Measurements from ENCODE around the gene RNASEH1.

RNASEH1 gene

GRCh38 chr2:3558205-3559014 lies at the start of gene RNASEH1:
Gene RNASEH1 (minus strand): TSS chr2:3558333. CDS start chr2:3558260, 73 bp downstream.
- TF ChIP-seq CTCF (IDR thresholded peaks at IDR 0.05; ENCODE audit: low read length, missing control alignments), result no peak
- DNase-seq (ENCODE audit: low read depth), result peak; percentile 99
- H3K4me3 ChIP-seq (replicated peaks; ENCODE audit: low read depth, low read length), result peak within 1 kb of the TSS; percentile 78

DNA sequence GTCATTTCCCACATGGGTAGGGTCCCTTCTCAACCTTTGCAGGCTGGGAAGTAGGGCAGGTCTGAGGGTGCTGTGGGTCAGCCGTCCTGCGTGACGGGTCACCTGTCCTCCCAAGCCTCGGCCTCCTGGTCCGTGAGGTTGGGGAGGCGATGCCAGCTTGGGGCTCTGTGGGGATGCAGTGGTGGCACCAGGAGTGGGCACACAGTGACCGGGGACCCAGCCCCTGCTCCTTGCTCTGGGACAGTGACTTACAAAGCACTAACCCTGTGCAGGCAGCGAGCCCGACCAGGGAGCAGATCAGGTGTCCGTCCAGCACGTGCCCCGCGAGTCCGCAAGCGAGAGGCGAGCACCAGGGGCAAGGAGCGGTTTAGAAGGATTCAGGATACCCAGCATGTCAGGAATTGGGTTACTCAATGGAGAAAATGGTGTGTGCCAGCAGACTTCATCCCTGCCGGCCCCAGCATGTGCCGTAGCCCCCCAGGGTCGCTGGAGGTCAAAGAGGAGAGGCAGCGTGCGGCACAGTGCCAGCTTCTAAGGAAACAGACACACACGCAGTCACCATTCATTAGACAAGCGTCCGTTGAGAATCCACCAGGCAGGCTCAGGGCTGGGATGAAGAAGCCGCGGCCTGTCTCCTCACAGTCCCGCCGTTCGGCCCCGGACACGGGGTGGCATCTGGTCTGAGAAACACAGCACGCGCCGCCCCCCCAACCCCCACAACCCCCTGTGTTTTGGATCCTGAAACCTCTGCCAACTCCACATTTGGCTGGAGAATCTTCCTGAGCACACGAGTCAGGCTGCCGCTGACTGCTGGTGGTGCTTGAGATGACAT lies 48.5 kb upstream of the RNASEH1 start:
- DNase-seq (ENCODE audit: low read depth), result no peak
- no peak overlapping the region for H3K4me3 ChIP-seq (replicated peaks; ENCODE audit: low read depth, low read length)
- no peak for TF ChIP-seq CTCF (IDR thresholded peaks at IDR 0.05; ENCODE audit: low read length, missing control alignments)

GRCh38 chr2:3606028-3606369 lies 47.9 kb upstream of the RNASEH1 start:
- no peak overlapping the region for H3K4me3 ChIP-seq (replicated peaks; ENCODE audit: low read depth, low read length)
- no peak for TF ChIP-seq CTCF (IDR thresholded peaks at IDR 0.05; ENCODE audit: low read length, missing control alignments)
- DNase-seq (ENCODE audit: low read depth), result no peak

DNA sequence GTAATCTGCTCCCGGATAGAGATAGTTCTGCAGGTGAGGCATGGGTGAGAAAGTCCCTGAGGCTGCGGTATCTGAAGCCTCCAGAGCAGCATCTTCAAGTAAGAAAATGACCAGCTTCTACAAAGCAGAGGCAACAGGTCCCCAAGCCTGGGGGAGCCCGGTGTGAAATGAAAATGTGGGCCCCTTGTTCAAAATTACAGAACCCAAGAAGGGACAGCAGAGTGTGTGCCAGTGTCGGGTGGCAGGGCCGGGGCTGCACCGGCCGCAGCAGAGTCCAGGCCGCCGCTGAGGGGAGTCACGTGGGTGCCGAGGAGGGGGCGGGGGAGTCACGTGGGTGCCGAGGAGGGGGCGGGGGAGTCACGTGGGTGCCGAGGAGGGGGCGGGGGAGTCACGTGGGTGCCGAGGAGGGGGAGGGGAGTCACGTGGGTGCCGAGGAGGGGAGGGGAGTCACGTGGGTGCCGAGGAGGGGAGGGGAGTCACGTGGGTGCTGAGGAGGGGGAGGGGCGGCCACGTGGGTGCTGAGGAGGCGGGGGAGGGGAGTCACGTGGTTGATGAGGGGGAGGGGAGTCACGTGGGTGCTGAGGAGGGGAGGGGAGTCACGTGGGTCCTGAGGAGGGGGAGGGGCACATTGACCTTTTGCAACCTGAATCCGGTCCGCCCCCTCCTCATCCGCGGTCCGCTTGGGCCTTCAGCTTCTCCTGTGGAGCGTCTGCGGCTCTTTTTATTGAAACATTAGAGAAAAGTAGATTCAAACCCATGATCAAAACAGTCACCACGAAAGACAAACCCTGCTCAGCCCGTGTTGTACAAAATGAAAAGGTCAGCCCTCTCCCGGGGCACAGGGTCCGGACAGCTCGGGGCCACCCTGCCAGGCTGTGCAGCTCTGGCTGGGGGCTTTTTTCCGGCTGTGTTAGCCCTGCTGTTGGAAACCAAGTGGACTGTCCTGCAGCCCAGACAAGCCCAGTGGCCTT lies 47.1 kb upstream of the RNASEH1 start:
- TF ChIP-seq CTCF (IDR thresholded peaks at IDR 0.05; ENCODE audit: low read length, missing control alignments), result no peak
- no peak overlapping the region for H3K4me3 ChIP-seq (replicated peaks; ENCODE audit: low read depth, low read length)
- DNase-seq (ENCODE audit: low read depth), result no peak

DNA sequence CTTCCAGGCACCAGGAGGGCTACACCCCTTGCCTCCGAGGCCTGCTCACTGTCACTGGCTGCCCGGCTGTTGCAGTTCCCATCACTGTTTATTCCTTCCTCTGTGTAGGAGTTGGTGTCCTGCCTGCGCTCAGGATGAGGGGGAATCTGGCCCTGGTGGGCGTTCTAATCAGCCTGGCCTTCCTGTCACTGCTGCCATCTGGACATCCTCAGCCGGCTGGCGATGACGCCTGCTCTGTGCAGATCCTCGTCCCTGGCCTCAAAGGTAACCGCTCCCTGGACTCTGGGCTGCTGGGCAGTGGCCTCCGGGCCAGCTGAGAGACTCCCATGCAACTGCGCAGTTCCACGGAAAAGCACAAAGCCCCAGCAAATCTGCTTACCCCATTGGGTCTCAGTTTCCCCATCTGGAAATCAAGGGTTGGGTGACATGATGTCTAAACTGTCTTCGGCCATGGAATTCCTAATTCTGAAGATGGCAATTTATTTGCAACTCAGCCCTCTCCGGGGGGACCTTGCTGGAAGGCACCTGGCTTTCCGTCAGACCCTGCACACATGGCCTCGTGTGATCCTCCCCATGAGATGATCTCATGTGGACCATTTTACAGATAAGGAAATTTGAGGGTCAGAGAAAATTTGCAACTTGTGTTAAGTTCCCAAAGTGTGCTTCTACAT lies 46.2 kb upstream of the RNASEH1 start:
- DNase-seq (ENCODE audit: low read depth), result peak; percentile 42
- no peak for TF ChIP-seq CTCF (IDR thresholded peaks at IDR 0.05; ENCODE audit: low read length, missing control alignments)
- H3K4me3 ChIP-seq (replicated peaks; ENCODE audit: low read depth, low read length), result no peak overlapping the region

Data from fibroblast of pulmonary artery (primary cell).